ENCODE data around the gene POM121L2. TPM values are rescaled to one million over a fixed set of nuclear protein-coding genes. Genes with fewer than 3 reads are reported as not detected.
"Not testable (repeated sequence)": the region's sequence is repeated elsewhere in the genome, so short reads cannot be mapped to it uniquely, and the experiment has no call there.

The POM121L2 gene
- total RNA-seq, 2 experiments from 2014 or later = not detected

GRCh38 chr6:27273783-27274182 lies 38.3 kb downstream of the POM121L2 start:
- ATAC-seq (ENCODE audit: poor library complexity) = no peak
- peaks cover 82% of the 10 kb centered on the region for H3K27me3 Mint-ChIP-seq
- H3K4me1 Mint-ChIP-seq (ENCODE audit: low read depth) = no peaks in the 10 kb centered on the region
- ChIA-PET POLR2A (no interaction called here), CTCF (interaction anchor here (0.9 kb wide), 1 partner anchor 564 kb away, joined by 3 read pairs; no protein-coding TSS in a partner anchor)
- intact Hi-C loops (cut with DNase I, micrococcal nuclease) = no loop called here
- Histone ChIP-seq H3K27ac (ENCODE audit: low read depth in 1 of 2, low read length in 2 of 2) (no peak overlapping the region), H3K4me3 (ENCODE audit: low read length) (no peak overlapping the region), H3K36me3 (ENCODE audit: insufficient read depth, low read length) (no peaks in the 10 kb centered on the region), H3K9me3 (ENCODE audit: control insufficient read depth in 1 of 2, insufficient read depth in 1 of 2, low read length in 2 of 2) (peaks cover 0 to 32% of the 10 kb centered on the region in 2 experiments), H3K27me3 (ENCODE audit: control insufficient read depth in 1 of 2, insufficient read depth in 2 of 2, low read length in 2 of 2) (peaks cover 64 to 67% of the 10 kb centered on the region in 2 experiments), H3K4me1 (ENCODE audit: insufficient read depth, low read length) (no peaks in the 10 kb centered on the region)
- TF ChIP-seq CTCF (IDR thresholded peaks at IDR 0.05) = no peak
- no peak overlapping the region for H3K27ac Mint-ChIP-seq
- DNase-seq = no peak
- no peaks in the 10 kb centered on the region for H3K36me3 Mint-ChIP-seq (ENCODE audit: low read depth)
- no peak overlapping the region for H3K4me3 Mint-ChIP-seq
- peaks cover 7% of the 10 kb centered on the region for H3K9me3 Mint-ChIP-seq

- H3K4me1 ChIP-seq (ENCODE audit: insufficient read depth, low read length) = no peaks in the 10 kb centered on the region
- peaks cover 74% of the 10 kb centered on the region for H3K27me3 Mint-ChIP-seq
- DNase-seq (no peak), ATAC-seq (ENCODE audit: poor library complexity) (no peak)
- H3K36me3 ChIP-seq (ENCODE audit: insufficient read depth, low read length) = no peaks in the 10 kb centered on the region
- peaks cover 43 to 66% of the 10 kb centered on the region in 2 experiments for H3K27me3 ChIP-seq (ENCODE audit: control insufficient read depth in 1 of 2, insufficient read depth in 2 of 2, low read length in 2 of 2)
- ChIA-PET CTCF (no interaction called here), POLR2A (interaction anchor here (0.7 kb wide), 1 partner anchor 17 kb away, joined by 3 read pairs; no protein-coding TSS in a partner anchor)
- no peak overlapping the region for H3K4me3 ChIP-seq (ENCODE audit: low read length)
- H3K4me1 Mint-ChIP-seq (ENCODE audit: low read depth) = no peaks in the 10 kb centered on the region
- TF ChIP-seq CTCF (IDR thresholded peaks at IDR 0.05) = no peak
- no peaks in the 10 kb centered on the region for H3K9me3 Mint-ChIP-seq
- no peak overlapping the region for H3K27ac Mint-ChIP-seq
- peaks cover 0 to 9% of the 10 kb centered on the region in 2 experiments for H3K9me3 ChIP-seq (ENCODE audit: control insufficient read depth in 1 of 2, insufficient read depth in 1 of 2, low read length in 2 of 2)
- no peaks in the 10 kb centered on the region for H3K36me3 Mint-ChIP-seq (ENCODE audit: low read depth)
- intact Hi-C loops (cut with DNase I, micrococcal nuclease) = no loop called here
- H3K27ac ChIP-seq (ENCODE audit: low read depth in 1 of 2, low read length in 2 of 2) = no peak overlapping the region
- H3K4me3 Mint-ChIP-seq = no peak overlapping the region
Measured at GRCh38 chr6:27268803-27269202, 43.3 kb downstream of the POM121L2 start.

- no peaks in the 10 kb centered on the region for H3K36me3 Mint-ChIP-seq (ENCODE audit: low read depth)
- CTCF ChIA-PET = no interaction called here
- no peak overlapping the region for H3K4me3 ChIP-seq (ENCODE audit: low read length)
- intact Hi-C loops (cut with DNase I, micrococcal nuclease) = no loop called here
- H3K9me3 Mint-ChIP-seq = no peaks in the 10 kb centered on the region
- H3K4me1 Mint-ChIP-seq (ENCODE audit: low read depth) = no peaks in the 10 kb centered on the region
- no peaks in the 10 kb centered on the region for H3K36me3 ChIP-seq (ENCODE audit: insufficient read depth, low read length)
- H3K27ac ChIP-seq (ENCODE audit: low read depth in 1 of 2, low read length in 2 of 2) = no peak overlapping the region
- DNase-seq = no peak
- no peak overlapping the region for H3K27ac Mint-ChIP-seq
- POLR2A ChIA-PET = interaction anchor here (0.7 kb wide), 1 partner anchor 17 kb away, joined by 3 read pairs; no protein-coding TSS in a partner anchor
- TF ChIP-seq CTCF (IDR thresholded peaks at IDR 0.05) = no peak
- H3K27me3 ChIP-seq (ENCODE audit: control insufficient read depth in 1 of 2, insufficient read depth in 2 of 2, low read length in 2 of 2) = peaks cover 36 to 68% of the 10 kb centered on the region in 2 experiments
- no peak overlapping the region for H3K4me3 Mint-ChIP-seq
- peaks cover 74% of the 10 kb centered on the region for H3K27me3 Mint-ChIP-seq
- H3K9me3 ChIP-seq (ENCODE audit: control insufficient read depth in 1 of 2, insufficient read depth in 1 of 2, low read length in 2 of 2) = peaks cover 0 to 9% of the 10 kb centered on the region in 2 experiments
- no peak for ATAC-seq (ENCODE audit: poor library complexity)
- no peaks in the 10 kb centered on the region for H3K4me1 ChIP-seq (ENCODE audit: insufficient read depth, low read length)
Measured at GRCh38 chr6:27267857-27268434, 44.1 kb downstream of the POM121L2 start.

- intact Hi-C loops (cut with DNase I, micrococcal nuclease); DNase-seq; H3K9me3 Mint-ChIP-seq; H3K4me3 ChIP-seq (ENCODE audit: low read length); H3K36me3 ChIP-seq (ENCODE audit: insufficient read depth, low read length); H3K4me1 Mint-ChIP-seq (ENCODE audit: low read depth); ATAC-seq (ENCODE audit: poor library complexity); H3K27ac ChIP-seq (ENCODE audit: low read depth in 1 of 2, low read length in 2 of 2); POLR2A ChIA-PET; H3K4me1 ChIP-seq (ENCODE audit: insufficient read depth, low read length); H3K36me3 Mint-ChIP-seq (ENCODE audit: low read depth); H3K27ac Mint-ChIP-seq; H3K4me3 Mint-ChIP-seq; H3K9me3 ChIP-seq (ENCODE audit: control insufficient read depth in 1 of 2, insufficient read depth in 1 of 2, low read length in 2 of 2); CTCF ChIA-PET: not testable (repeated sequence)
- H3K27me3 ChIP-seq (ENCODE audit: control insufficient read depth in 1 of 2, insufficient read depth in 2 of 2, low read length in 2 of 2) = peaks cover 30 to 67% of the 10 kb centered on the region in 2 experiments
- peaks cover 75% of the 10 kb centered on the region for H3K27me3 Mint-ChIP-seq
Measured at GRCh38 chr6:27267003-27267402, 45.1 kb downstream of the POM121L2 start.
